ENCODE data around the gene CDKN2AIP.
"Not testable (repeated sequence)": the region's sequence is repeated elsewhere in the genome, so short reads cannot be mapped to it uniquely, and the experiment has no call there.

Gene CDKN2AIP

GRCh38 chr4:183413234-183414200 is 30.9 kb upstream of the CDKN2AIP start:
- no peak for DNase-seq (ENCODE audit: low read depth in 1 of 2, low spot score in 1 of 2)

GRCh38 chr4:183416879-183417755 is 27.3 kb upstream of the CDKN2AIP start:
- DNase-seq (ENCODE audit: low read depth in 1 of 2, low spot score in 1 of 2): no peak

GRCh38 chr4:183422962-183423631 is 21.3 kb upstream of the CDKN2AIP start:
- DNase-seq (ENCODE audit: low read depth in 1 of 2, low spot score in 1 of 2): no peak

GRCh38 chr4:183424109-183424744 is 20.2 kb upstream of the CDKN2AIP start:
- no peak for DNase-seq (ENCODE audit: low read depth in 1 of 2, low spot score in 1 of 2)

GRCh38 chr4:183426507-183426906 is 17.9 kb upstream of the CDKN2AIP start:
- DNase-seq (ENCODE audit: low read depth in 1 of 2, low spot score in 1 of 2): no peak

GRCh38 chr4:183429489-183429888 is 14.9 kb upstream of the CDKN2AIP start:
- DNase-seq (ENCODE audit: low read depth in 1 of 2, low spot score in 1 of 2): no peak

- no peak for DNase-seq (ENCODE audit: low read depth in 1 of 2, low spot score in 1 of 2)
These were observed 14.0 kb upstream of the CDKN2AIP start for GRCh38 chr4:183430317-183430993.

GRCh38 chr4:183430994-183431347 is 13.5 kb upstream of the CDKN2AIP start:
- DNase-seq (ENCODE audit: low read depth in 1 of 2, low spot score in 1 of 2): no peak

GRCh38 chr4:183431614-183432013 is 12.8 kb upstream of the CDKN2AIP start:
- no peak for DNase-seq (ENCODE audit: low read depth in 1 of 2, low spot score in 1 of 2)

GRCh38 chr4:183433183-183433582 is 11.3 kb upstream of the CDKN2AIP start:
- not testable (repeated sequence) for DNase-seq (ENCODE audit: low read depth in 1 of 2, low spot score in 1 of 2)

GRCh38 chr4:183434264-183434663 is 10.2 kb upstream of the CDKN2AIP start:
- DNase-seq (ENCODE audit: low read depth in 1 of 2, low spot score in 1 of 2): no peak

GRCh38 chr4:183434666-183435190 is 9.7 kb upstream of the CDKN2AIP start:
- no peak for DNase-seq (ENCODE audit: low read depth in 1 of 2, low spot score in 1 of 2)

GRCh38 chr4:183435803-183436202 is 8.6 kb upstream of the CDKN2AIP start:
- DNase-seq (ENCODE audit: low read depth in 1 of 2, low spot score in 1 of 2): no peak

- no peak for DNase-seq (ENCODE audit: low read depth in 1 of 2, low spot score in 1 of 2)
These were observed 8.0 kb upstream of the CDKN2AIP start for GRCh38 chr4:183436417-183436816.

- DNase-seq (ENCODE audit: low read depth in 1 of 2, low spot score in 1 of 2): no peak
These were observed 7.0 kb upstream of the CDKN2AIP start for GRCh38 chr4:183437452-183437851.

- no peak for DNase-seq (ENCODE audit: low read depth in 1 of 2, low spot score in 1 of 2)
These were observed 5.8 kb upstream of the CDKN2AIP start for GRCh38 chr4:183438458-183439113.

GRCh38 chr4:183441276-183441675 is 3.2 kb upstream of the CDKN2AIP start:
- DNase-seq (ENCODE audit: low read depth in 1 of 2, low spot score in 1 of 2): no peak

- peak in 1 of 2 donors; percentile 25 for DNase-seq (ENCODE audit: low read depth in 1 of 2, low spot score in 1 of 2)
These were observed 702 bp upstream of the CDKN2AIP start for GRCh38 chr4:183443655-183444213.

- DNase-seq (ENCODE audit: low read depth in 1 of 2, low spot score in 1 of 2): no peak
These were observed 627 bp downstream of the CDKN2AIP start for GRCh38 chr4:183445097-183445428.
